Measurements from ENCODE around the gene CES1.
"Not testable (repeated sequence)": the region's sequence is repeated elsewhere in the genome, so short reads cannot be mapped to it uniquely, and the experiment has no call there.

GRCh38 chr16:55757595-55758527 is 75.0 kb downstream of the CES1 start:
- TF ChIP-seq CTCF (conservative IDR thresholded peaks at IDR 0.05; ENCODE audit: low read length); EZH2phosphoT487 (IDR thresholded peaks at IDR 0.05; ENCODE audit: borderline replicate concordance, low read depth, low read length): not testable (repeated sequence)

All from OCI-LY7 (cell line).